ENCODE measurements around the gene CEP120. TPM values are rescaled to one million over a fixed set of nuclear protein-coding genes. Genes with fewer than 3 reads are reported as not detected.
"Not testable (repeated sequence)": the region's sequence is repeated elsewhere in the genome, so short reads cannot be mapped to it uniquely, and the experiment has no call there.

CEP120 gene
- total RNA-seq, 2 donors from 2014 or later = 11.7 to 18.2 TPM

DNA sequence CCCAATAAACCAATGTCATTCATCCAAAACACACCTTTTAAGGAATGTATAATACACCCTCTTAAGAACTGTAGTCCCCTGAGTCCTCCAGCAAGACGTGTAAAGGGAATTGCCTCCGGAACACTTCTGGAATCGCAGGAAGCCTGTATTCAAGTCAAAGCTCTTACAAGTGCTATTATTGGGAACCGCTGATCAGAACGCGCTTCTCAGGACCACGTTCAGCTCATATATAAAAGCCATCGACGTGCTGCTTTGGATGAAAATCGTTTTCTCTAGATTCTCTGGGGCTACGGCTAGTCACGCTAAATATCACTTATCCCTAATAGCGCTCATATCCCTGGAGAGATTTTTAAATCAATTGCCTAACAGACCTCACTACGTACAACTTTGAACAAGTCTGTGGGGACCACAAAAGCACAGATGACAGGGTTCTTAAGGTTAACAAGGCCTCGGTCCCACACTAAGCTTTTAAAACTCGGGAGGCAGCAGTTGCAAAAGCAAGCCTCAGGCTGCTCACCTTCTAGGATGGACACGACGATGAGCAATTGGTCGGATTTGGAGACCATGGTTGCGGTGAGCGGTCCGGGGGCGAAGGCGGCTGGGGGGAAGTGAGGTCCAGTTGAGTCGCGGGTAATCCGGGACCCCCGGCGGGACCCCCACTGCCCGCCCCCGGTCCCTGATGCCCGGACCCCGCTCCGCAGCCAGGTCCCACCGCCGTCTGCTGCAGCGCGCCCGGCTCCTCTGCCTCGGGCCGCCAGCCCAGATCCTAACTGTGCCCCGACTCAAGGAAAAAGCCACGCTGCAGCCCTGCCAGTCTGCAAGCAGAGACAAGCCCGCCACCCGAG, 548 bp downstream of the CEP120 start:
- Histone ChIP-seq H3K27ac (peak overlapping the region; percentile 90), H3K9me3 (no peaks in the 10 kb centered on the region), H3K27me3 (no peaks in the 10 kb centered on the region), H3K9ac (ENCODE audit: low read depth in 2 of 2, low read length in 2 of 2) (peak overlapping the region; percentile 89 to 94), H3K4me1 (no peaks in the 10 kb centered on the region), H3K36me3 (no peaks in the 10 kb centered on the region), H3K4me3 (peak overlapping the region; percentile 73)
- intact Hi-C loops (cut with DNase I) = loop anchor here (5.0 to 10.0 kb wide), 2 partner anchors 90 to 182 kb away; partner anchors contain the start of gene CSNK1G3
- TF ChIP-seq, protein P1, sequence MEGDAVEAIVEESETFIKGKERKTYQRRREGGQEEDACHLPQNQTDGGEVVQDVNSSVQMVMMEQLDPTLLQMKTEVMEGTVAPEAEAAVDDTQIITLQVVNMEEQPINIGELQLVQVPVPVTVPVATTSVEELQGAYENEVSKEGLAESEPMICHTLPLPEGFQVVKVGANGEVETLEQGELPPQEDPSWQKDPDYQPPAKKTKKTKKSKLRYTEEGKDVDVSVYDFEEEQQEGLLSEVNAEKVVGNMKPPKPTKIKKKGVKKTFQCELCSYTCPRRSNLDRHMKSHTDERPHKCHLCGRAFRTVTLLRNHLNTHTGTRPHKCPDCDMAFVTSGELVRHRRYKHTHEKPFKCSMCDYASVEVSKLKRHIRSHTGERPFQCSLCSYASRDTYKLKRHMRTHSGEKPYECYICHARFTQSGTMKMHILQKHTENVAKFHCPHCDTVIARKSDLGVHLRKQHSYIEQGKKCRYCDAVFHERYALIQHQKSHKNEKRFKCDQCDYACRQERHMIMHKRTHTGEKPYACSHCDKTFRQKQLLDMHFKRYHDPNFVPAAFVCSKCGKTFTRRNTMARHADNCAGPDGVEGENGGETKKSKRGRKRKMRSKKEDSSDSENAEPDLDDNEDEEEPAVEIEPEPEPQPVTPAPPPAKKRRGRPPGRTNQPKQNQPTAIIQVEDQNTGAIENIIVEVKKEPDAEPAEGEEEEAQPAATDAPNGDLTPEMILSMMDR (IDR thresholded peaks at IDR 0.05) = no peak
- DNase-seq = peak; percentile 51

- peak overlapping the region; percentile 73 for H3K4me3 ChIP-seq
- H3K9ac ChIP-seq (ENCODE audit: low read depth in 2 of 2, low read length in 2 of 2) = peak overlapping the region; percentile 89 to 94
- no peak overlapping the region for H3K27ac ChIP-seq
- intact Hi-C loops (cut with DNase I) = loop anchor here (5.0 to 10.0 kb wide), 2 partner anchors 91 to 183 kb away; partner anchors contain the start of gene CSNK1G3
- no peaks in the 10 kb centered on the region for H3K9me3 ChIP-seq
- H3K36me3 ChIP-seq = no peaks in the 10 kb centered on the region
- no peaks in the 10 kb centered on the region for H3K27me3 ChIP-seq
- TF ChIP-seq, protein P1 (IDR thresholded peaks at IDR 0.05) = no peak
- no peaks in the 10 kb centered on the region for H3K4me1 ChIP-seq
- no peak for DNase-seq
Measured at GRCh38 chr5:123421773-123422172, 1.4 kb downstream of the CEP120 start.

GRCh38 chr5:123414974-123415373, 8.2 kb downstream of the CEP120 start:
- no peak overlapping the region for H3K4me3 ChIP-seq
- DNase-seq = no peak
- no peak overlapping the region for H3K27ac ChIP-seq
- no peak overlapping the region for H3K9ac ChIP-seq (ENCODE audit: low read depth in 2 of 2, low read length in 2 of 2)
- intact Hi-C loops (cut with DNase I) = no loop called here
- no peaks in the 10 kb centered on the region for H3K4me1 ChIP-seq
- H3K36me3 ChIP-seq = no peaks in the 10 kb centered on the region
- no peaks in the 10 kb centered on the region for H3K27me3 ChIP-seq
- H3K9me3 ChIP-seq = no peaks in the 10 kb centered on the region
- TF ChIP-seq, protein P1 (IDR thresholded peaks at IDR 0.05) = no peak

- Histone ChIP-seq H3K27ac (no peak overlapping the region), H3K9me3 (no peaks in the 10 kb centered on the region), H3K4me3 (no peak overlapping the region), H3K27me3 (no peaks in the 10 kb centered on the region), H3K4me1 (no peaks in the 10 kb centered on the region), H3K9ac (ENCODE audit: low read depth in 2 of 2, low read length in 2 of 2) (no peak overlapping the region), H3K36me3 (no peaks in the 10 kb centered on the region)
- DNase-seq = no peak
- intact Hi-C loops (cut with DNase I) = no loop called here
- TF ChIP-seq, protein P1 (IDR thresholded peaks at IDR 0.05) = no peak
Measured at GRCh38 chr5:123412206-123412605, 11.0 kb downstream of the CEP120 start.

GRCh38 chr5:123401999-123402398, 21.2 kb downstream of the CEP120 start:
- H3K27me3 ChIP-seq; H3K9me3 ChIP-seq; DNase-seq; intact Hi-C loops (cut with DNase I); H3K4me1 ChIP-seq; H3K27ac ChIP-seq; H3K4me3 ChIP-seq; H3K9ac ChIP-seq (ENCODE audit: low read depth in 2 of 2, low read length in 2 of 2); H3K36me3 ChIP-seq: not testable (repeated sequence)

GRCh38 chr5:123401320-123401719, 21.9 kb downstream of the CEP120 start:
- H3K4me3 ChIP-seq = no peak overlapping the region
- H3K27me3 ChIP-seq = no peaks in the 10 kb centered on the region
- H3K4me1 ChIP-seq = no peaks in the 10 kb centered on the region
- no peak overlapping the region for H3K27ac ChIP-seq
- no peak for DNase-seq
- no peaks in the 10 kb centered on the region for H3K9me3 ChIP-seq
- no peak overlapping the region for H3K9ac ChIP-seq (ENCODE audit: low read depth in 2 of 2, low read length in 2 of 2)
- intact Hi-C loops (cut with DNase I) = no loop called here
- TF ChIP-seq, protein P1 (IDR thresholded peaks at IDR 0.05) = no peak
- no peaks in the 10 kb centered on the region for H3K36me3 ChIP-seq

DNA sequence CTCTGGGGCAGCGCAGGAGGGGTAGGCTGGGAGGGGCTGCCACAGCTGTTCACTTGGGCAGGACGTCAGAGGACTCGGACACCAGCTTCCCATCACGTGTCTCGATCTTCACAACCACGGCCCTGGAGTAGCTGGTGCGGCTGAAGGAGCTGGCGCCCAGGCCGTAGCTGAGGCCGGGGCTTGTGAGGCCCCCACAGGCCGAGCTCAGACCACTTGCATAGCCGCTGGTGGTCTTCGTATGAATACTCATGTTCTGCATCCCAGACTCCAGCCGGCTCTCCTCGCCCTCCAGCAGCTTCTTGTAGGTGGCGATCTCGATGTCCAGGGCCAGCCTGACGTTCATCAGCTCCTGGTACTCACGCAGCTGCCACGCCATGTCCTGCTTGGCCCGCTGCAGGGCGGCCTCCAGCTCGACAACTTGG, 22.3 kb downstream of the CEP120 start:
- H3K9me3 ChIP-seq; H3K27me3 ChIP-seq; H3K36me3 ChIP-seq; DNase-seq; H3K27ac ChIP-seq; H3K4me3 ChIP-seq; H3K4me1 ChIP-seq; intact Hi-C loops (cut with DNase I); H3K9ac ChIP-seq (ENCODE audit: low read depth in 2 of 2, low read length in 2 of 2): not testable (repeated sequence)
